ENCODE measurements around the gene C10orf67.
"Not testable (repeated sequence)": the region's sequence is repeated elsewhere in the genome, so short reads cannot be mapped to it uniquely, and the experiment has no call there.

The C10orf67 gene
- long read RNA-seq = 0 reads

- no peak for TF ChIP-seq GABPA (IDR thresholded peaks at IDR 0.05; ENCODE audit: low read depth)
- TF ChIP-seq SPI1 (IDR thresholded peaks at IDR 0.05; ENCODE audit: borderline replicate concordance, low read depth) = no peak
- TF ChIP-seq, protein P1, sequence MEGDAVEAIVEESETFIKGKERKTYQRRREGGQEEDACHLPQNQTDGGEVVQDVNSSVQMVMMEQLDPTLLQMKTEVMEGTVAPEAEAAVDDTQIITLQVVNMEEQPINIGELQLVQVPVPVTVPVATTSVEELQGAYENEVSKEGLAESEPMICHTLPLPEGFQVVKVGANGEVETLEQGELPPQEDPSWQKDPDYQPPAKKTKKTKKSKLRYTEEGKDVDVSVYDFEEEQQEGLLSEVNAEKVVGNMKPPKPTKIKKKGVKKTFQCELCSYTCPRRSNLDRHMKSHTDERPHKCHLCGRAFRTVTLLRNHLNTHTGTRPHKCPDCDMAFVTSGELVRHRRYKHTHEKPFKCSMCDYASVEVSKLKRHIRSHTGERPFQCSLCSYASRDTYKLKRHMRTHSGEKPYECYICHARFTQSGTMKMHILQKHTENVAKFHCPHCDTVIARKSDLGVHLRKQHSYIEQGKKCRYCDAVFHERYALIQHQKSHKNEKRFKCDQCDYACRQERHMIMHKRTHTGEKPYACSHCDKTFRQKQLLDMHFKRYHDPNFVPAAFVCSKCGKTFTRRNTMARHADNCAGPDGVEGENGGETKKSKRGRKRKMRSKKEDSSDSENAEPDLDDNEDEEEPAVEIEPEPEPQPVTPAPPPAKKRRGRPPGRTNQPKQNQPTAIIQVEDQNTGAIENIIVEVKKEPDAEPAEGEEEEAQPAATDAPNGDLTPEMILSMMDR (IDR thresholded peaks at IDR 0.05; ENCODE audit: insufficient read depth, low read length) = no peak
- TF ChIP-seq, protein P2, sequence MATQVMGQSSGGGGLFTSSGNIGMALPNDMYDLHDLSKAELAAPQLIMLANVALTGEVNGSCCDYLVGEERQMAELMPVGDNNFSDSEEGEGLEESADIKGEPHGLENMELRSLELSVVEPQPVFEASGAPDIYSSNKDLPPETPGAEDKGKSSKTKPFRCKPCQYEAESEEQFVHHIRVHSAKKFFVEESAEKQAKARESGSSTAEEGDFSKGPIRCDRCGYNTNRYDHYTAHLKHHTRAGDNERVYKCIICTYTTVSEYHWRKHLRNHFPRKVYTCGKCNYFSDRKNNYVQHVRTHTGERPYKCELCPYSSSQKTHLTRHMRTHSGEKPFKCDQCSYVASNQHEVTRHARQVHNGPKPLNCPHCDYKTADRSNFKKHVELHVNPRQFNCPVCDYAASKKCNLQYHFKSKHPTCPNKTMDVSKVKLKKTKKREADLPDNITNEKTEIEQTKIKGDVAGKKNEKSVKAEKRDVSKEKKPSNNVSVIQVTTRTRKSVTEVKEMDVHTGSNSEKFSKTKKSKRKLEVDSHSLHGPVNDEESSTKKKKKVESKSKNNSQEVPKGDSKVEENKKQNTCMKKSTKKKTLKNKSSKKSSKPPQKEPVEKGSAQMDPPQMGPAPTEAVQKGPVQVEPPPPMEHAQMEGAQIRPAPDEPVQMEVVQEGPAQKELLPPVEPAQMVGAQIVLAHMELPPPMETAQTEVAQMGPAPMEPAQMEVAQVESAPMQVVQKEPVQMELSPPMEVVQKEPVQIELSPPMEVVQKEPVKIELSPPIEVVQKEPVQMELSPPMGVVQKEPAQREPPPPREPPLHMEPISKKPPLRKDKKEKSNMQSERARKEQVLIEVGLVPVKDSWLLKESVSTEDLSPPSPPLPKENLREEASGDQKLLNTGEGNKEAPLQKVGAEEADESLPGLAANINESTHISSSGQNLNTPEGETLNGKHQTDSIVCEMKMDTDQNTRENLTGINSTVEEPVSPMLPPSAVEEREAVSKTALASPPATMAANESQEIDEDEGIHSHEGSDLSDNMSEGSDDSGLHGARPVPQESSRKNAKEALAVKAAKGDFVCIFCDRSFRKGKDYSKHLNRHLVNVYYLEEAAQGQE (IDR thresholded peaks at IDR 0.05; ENCODE audit: insufficient replicate concordance, low read depth) = no peak
- TF ChIP-seq POLR2AphosphoS5 (IDR thresholded peaks at IDR 0.05; ENCODE audit: low read depth) = no peak
- H3K27me3 ChIP-seq (ENCODE audit: insufficient read depth, poor library complexity, severe bottlenecking) = no peaks in the 10 kb centered on the region
- no peak for DNase-seq (ENCODE audit: low read depth in 1 of 2, low spot score in 1 of 2)
- peak within 1 kb of the TSS; percentile 20 for H3K4me3 ChIP-seq (replicated peaks; ENCODE audit: insufficient read depth, low read length)
- no peak within 1 kb of the TSS for H3K27ac ChIP-seq (replicated peaks)
These were observed at the start of gene C10orf67 for GRCh38 chr10:23344241-23344841. Gene C10orf67, minus strand, starts transcription at chr10:23344797. Its CDS starts 23 bp downstream, at chr10:23344774.

GRCh38 chr10:23391821-23392220 is 47.2 kb upstream of the C10orf67 start:
- Histone ChIP-seq H3K4me3 (replicated peaks; ENCODE audit: insufficient read depth, low read length) (no peak overlapping the region), H3K27me3 (ENCODE audit: insufficient read depth, poor library complexity, severe bottlenecking) (no peaks in the 10 kb centered on the region), H3K27ac (replicated peaks) (no peak overlapping the region)
- DNase-seq (ENCODE audit: low read depth in 1 of 2, low spot score in 1 of 2) = no peak
- TF ChIP-seq POLR2AphosphoS5 (IDR thresholded peaks at IDR 0.05; ENCODE audit: low read depth) (no peak), GABPA (IDR thresholded peaks at IDR 0.05; ENCODE audit: low read depth) (no peak), SPI1 (IDR thresholded peaks at IDR 0.05; ENCODE audit: borderline replicate concordance, low read depth) (no peak)
- TF ChIP-seq, protein P2 (IDR thresholded peaks at IDR 0.05; ENCODE audit: insufficient replicate concordance, low read depth) = no peak
- TF ChIP-seq, protein P1 (IDR thresholded peaks at IDR 0.05; ENCODE audit: insufficient read depth, low read length) = no peak

GRCh38 chr10:23390809-23391208 is 46.2 kb upstream of the C10orf67 start:
- no peaks in the 10 kb centered on the region for H3K27me3 ChIP-seq (ENCODE audit: insufficient read depth, poor library complexity, severe bottlenecking)
- no peak overlapping the region for H3K27ac ChIP-seq (replicated peaks)
- no peak for TF ChIP-seq SPI1 (IDR thresholded peaks at IDR 0.05; ENCODE audit: borderline replicate concordance, low read depth)
- TF ChIP-seq POLR2AphosphoS5 (IDR thresholded peaks at IDR 0.05; ENCODE audit: low read depth) = no peak
- TF ChIP-seq, protein P1 (IDR thresholded peaks at IDR 0.05; ENCODE audit: insufficient read depth, low read length) = no peak
- no peak for TF ChIP-seq GABPA (IDR thresholded peaks at IDR 0.05; ENCODE audit: low read depth)
- TF ChIP-seq, protein P2 (IDR thresholded peaks at IDR 0.05; ENCODE audit: insufficient replicate concordance, low read depth) = no peak
- H3K4me3 ChIP-seq (replicated peaks; ENCODE audit: insufficient read depth, low read length) = no peak overlapping the region
- DNase-seq (ENCODE audit: low read depth in 1 of 2, low spot score in 1 of 2) = no peak

DNA sequence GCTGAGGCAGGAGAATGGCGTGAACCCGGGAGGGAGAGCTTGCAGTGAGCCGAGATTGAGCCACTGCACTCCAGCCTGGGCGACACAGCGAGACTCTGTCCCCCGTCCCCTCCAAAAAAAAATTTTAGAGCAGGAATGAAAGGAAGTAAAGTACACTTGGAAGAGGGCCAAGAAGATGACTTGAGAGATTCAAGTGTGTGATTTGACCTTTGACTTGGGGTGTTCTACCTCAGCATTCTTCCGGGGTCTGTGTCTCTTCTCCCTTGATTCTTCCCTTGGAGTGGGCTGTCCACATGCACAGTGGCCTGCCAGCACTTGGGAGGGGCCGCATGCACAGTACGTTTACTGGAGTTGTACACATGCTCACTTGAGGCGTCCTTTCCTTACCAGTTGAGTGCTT is 45.8 kb upstream of the C10orf67 start:
- H3K27me3 ChIP-seq (ENCODE audit: insufficient read depth, poor library complexity, severe bottlenecking); H3K4me3 ChIP-seq (replicated peaks; ENCODE audit: insufficient read depth, low read length); DNase-seq (ENCODE audit: low read depth in 1 of 2, low spot score in 1 of 2); H3K27ac ChIP-seq (replicated peaks): not testable (repeated sequence)

DNA sequence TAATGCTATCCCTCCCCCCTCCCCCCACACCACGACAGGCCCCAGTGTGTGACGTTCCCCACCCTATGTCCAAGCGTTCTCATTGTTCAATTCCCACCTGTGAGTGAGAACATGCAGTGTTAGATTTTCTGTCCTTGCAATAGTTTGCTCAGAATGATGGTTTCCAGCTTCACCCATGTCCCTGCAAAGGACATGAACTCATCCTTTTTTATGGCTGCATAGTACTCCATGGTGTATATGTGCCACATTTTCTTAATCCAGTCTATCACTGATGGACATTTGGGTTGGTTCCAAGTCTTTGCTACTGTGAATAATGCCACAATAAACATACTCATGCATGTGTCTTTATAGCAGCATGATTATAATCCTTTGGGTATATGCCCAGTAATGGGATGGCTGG is 42.9 kb upstream of the C10orf67 start:
- DNase-seq (ENCODE audit: low read depth in 1 of 2, low spot score in 1 of 2); H3K4me3 ChIP-seq (replicated peaks; ENCODE audit: insufficient read depth, low read length); H3K27ac ChIP-seq (replicated peaks); H3K27me3 ChIP-seq (ENCODE audit: insufficient read depth, poor library complexity, severe bottlenecking): not testable (repeated sequence)

Data from HL-60 (cell line).